B cell (primary cell): Measurements from ENCODE around the gene PPP1R15A. TPM values are rescaled to one million over a fixed set of nuclear protein-coding genes. Genes with fewer than 3 reads are reported as not detected.

Experiments
- ATAC-seq: fragments of 200-7000 bp; cut with Tn5 transposase; one replicate; pipeline ENCODE4 v1.10.0; 2021; ENCODE audit warnings: low read depth, mild to moderate bottlenecking, moderate number of reproducible peaks, moderate library complexity
- CTCF ChIA-PET: fragments of 350-600 bp; sonication (Branson Sonifier 250); formaldehyde crosslinking; loops from one replicate; lab custom pipeline; 2021; ENCODE audit warnings: antibody characterized with exemption, inconsistent platforms; lab: Charles Lee
- POLR2A ChIA-PET: fragments of 350-600 bp; sonication (Branson Sonifier 250); formaldehyde crosslinking; loops from one replicate; lab custom pipeline; 2021; ENCODE audit warnings: antibody characterized with exemption; lab: Charles Lee
- DNase-seq: peaks from one replicate; pipeline ENCODE4 v3.0.0; 2013
- H2AFZ ChIP-seq: 2 replicates; pipeline ENCODE4 v1.6.1; 2012; ENCODE audit warnings: mild to moderate bottlenecking, low read depth, low read length; ENCODE audit not compliant: insufficient read depth, poor library complexity, severe bottlenecking
- H3K27ac ChIP-seq, 2 donors: 1 replicate in 1 of 2; 2 replicates in 1 of 2; pipeline ENCODE4 v1.5.1; 2012 to 2013; ENCODE audit warnings: low read length in 2 of 2, mild to moderate bottlenecking in 2 of 2, moderate library complexity in 1 of 2
- H3K27me3 ChIP-seq, 4 experiments: fragments of 200-600 bp in 1 of 4; sonication (generic) in 1 of 4; replicated peaks in 1 of 4; 1 replicate in 2 of 4; 2 replicates in 2 of 4; pipeline versions ENCODE4 v1.6.1 to v1.7.0; 2013 to 2016; ENCODE audit warnings: low read length in 3 of 4, mild to moderate bottlenecking in 2 of 4, mixed read lengths in 1 of 4, moderate library complexity in 1 of 4; ENCODE audit not compliant: insufficient read depth in 4 of 4, control insufficient read depth in 3 of 4; ENCODE audit errors: control extremely low read depth in 1 of 4
- H3K36me3 ChIP-seq, 2 experiments: replicated peaks in 1 of 2; 1 replicate in 1 of 2; 2 replicates in 1 of 2; pipeline versions ENCODE4 v1.6.1 to v1.7.1; 2013; ENCODE audit warnings: low read length in 1 of 2; ENCODE audit not compliant: insufficient read depth in 2 of 2, control insufficient read depth in 1 of 2; ENCODE audit errors: control extremely low read depth in 1 of 2, extremely low read depth in 1 of 2
- H3K4me1 ChIP-seq, 2 donors: fragments of 200-600 bp in 1 of 2; sonication (generic) in 1 of 2; 1 replicate in 1 of 2; 2 replicates in 1 of 2; pipeline versions ENCODE4 v1.5.1 to v1.6.1; 2013 to 2017; ENCODE audit warnings: low read length in 2 of 2; ENCODE audit not compliant: control insufficient read depth in 2 of 2, insufficient read depth in 2 of 2
- H3K4me2 ChIP-seq: replicated peaks from 2 replicates; pipeline ENCODE3; 2012; ENCODE audit warnings: mild to moderate bottlenecking, low read depth, low read length; ENCODE audit not compliant: poor library complexity, severe bottlenecking
- H3K4me3 ChIP-seq, 5 experiments: fragments of 200-600 bp in 1 of 5; sonication (generic) in 1 of 5; 1 replicate in 3 of 5; 2 replicates in 2 of 5; pipeline versions ENCODE4 v1.5.1 to v1.7.0; 2011 to 2016; ENCODE audit warnings: low read length in 4 of 5, mild to moderate bottlenecking in 4 of 5, low read depth in 2 of 5, control low read depth in 1 of 5, moderate library complexity in 1 of 5; ENCODE audit not compliant: insufficient read depth in 1 of 5; ENCODE audit errors: control extremely low read depth in 1 of 5, extremely low read depth in 1 of 5
- H3K79me2 ChIP-seq: fragments of 200-600 bp; sonication (generic); one replicate; pipeline ENCODE4 v1.6.0; 2016; ENCODE audit warnings: low read length; ENCODE audit not compliant: control insufficient read depth, insufficient read depth
- H3K9ac ChIP-seq: fragments of 200-600 bp; sonication (generic); 2 replicates; pipeline ENCODE4 v1.6.1; 2017; ENCODE audit warnings: mild to moderate bottlenecking, low read length, moderate library complexity
- H3K9me3 ChIP-seq, 3 donors: one replicate each; pipeline versions ENCODE4 v1.6.1 to v1.7.1; 2013; ENCODE audit warnings: low read length in 2 of 3; ENCODE audit not compliant: control insufficient read depth in 2 of 3, insufficient read depth in 1 of 3; ENCODE audit errors: control extremely low read depth in 1 of 3
- H4K20me1 ChIP-seq: 2 replicates; pipeline ENCODE4 v1.6.0; 2012; ENCODE audit warnings: mild to moderate bottlenecking, low read length; ENCODE audit not compliant: insufficient read depth, control insufficient read depth, poor library complexity, severe bottlenecking
- H3K27ac Mint-ChIP-seq: one replicate; pipeline ENCODE4 v1.8.0; 2021; ENCODE audit warnings: mixed read lengths
- H3K27me3 Mint-ChIP-seq: one replicate; pipeline ENCODE4 v1.8.0; 2021; ENCODE audit warnings: mixed read lengths
- H3K4me1 Mint-ChIP-seq: one replicate; pipeline ENCODE4 v1.8.0; 2021; ENCODE audit warnings: mixed read lengths
- H3K4me3 Mint-ChIP-seq: one replicate; pipeline ENCODE4 v1.8.0; 2021; ENCODE audit warnings: mixed read lengths
- H3K9me3 Mint-ChIP-seq: one replicate; pipeline ENCODE4 v1.8.0; 2022; ENCODE audit warnings: mixed read lengths; ENCODE audit not compliant: insufficient read depth
- CTCF ChIP-seq: fragments of 200-600 bp; IDR thresholded peaks from one replicate; pipeline ENCODE4 v1.8.0; 2022; ENCODE audit warnings: antibody characterized with exemption, mild to moderate bottlenecking
- EZH2 ChIP-seq: IDR thresholded peaks from 2 replicates; pipeline ENCODE4 v1.6.1; 2012; ENCODE audit warnings: borderline replicate concordance, low read depth, mild to moderate bottlenecking, moderate library complexity, low read length; ENCODE audit not compliant: insufficient read depth, poor library complexity, severe bottlenecking
- WGBS: methylation state at CpG from one replicate; pipeline ENCODE4 v1.1.5; 2013; ENCODE audit warnings: missing lambda C conversion rate; ENCODE audit not compliant: insufficient coverage; 5-methylcytosine and 5-hydroxymethylcytosine counted together
- intact Hi-C: fragments of 100-400 bp; cut with micrococcal nuclease; formaldehyde crosslinking; loops from one replicate; pipeline ENCODE4 v1.10.0; 2022
- polyA plus RNA-seq: library from polyadenylated mRNA; depleted of rRNA; stranded (reverse); fragments of >200 nt; gene quantifications from 2 replicates; pipeline ENCODE4 v1.2.3, GENCODE V29; 2012
- total RNA-seq, 2 donors: library from RNA; stranded (reverse); fragments of 120-200 nt in 1 of 2; gene quantifications; 1 replicate in 1 of 2; 2 replicates in 1 of 2; pipeline versions ENCODE4 v1.2.3 to v1.2.4, GENCODE V29; 2013 to 2022

Gene PPP1R15A
- total and polyA plus RNA-seq, 2 donors (not counting 1 experiment from before 2014, with no cell fraction given): 122 to 1,029 TPM

- H3K27ac Mint-ChIP-seq: no peak overlapping the region
- H3K9ac ChIP-seq: no peak overlapping the region
- H3K36me3 ChIP-seq: peaks cover 0 to 32% of the 10 kb centered on the region in 2 experiments
- H3K4me2 ChIP-seq: no peak overlapping the region
- no peaks in the 10 kb centered on the region for H3K27me3 ChIP-seq
- no peak overlapping the region for H2AFZ ChIP-seq
- no peaks in the 10 kb centered on the region for H4K20me1 ChIP-seq
- H3K9me3 ChIP-seq: no peaks in the 10 kb centered on the region
- POLR2A ChIA-PET: interaction anchor here (0.7 kb wide), 1 partner anchor 33 kb away, joined by 3 read pairs; no protein-coding TSS in a partner anchor
- TF ChIP-seq CTCF: no peak
- no peak for TF ChIP-seq EZH2
- no peak overlapping the region for H3K4me3 Mint-ChIP-seq
- no peaks in the 10 kb centered on the region for H3K27me3 Mint-ChIP-seq
- no peak overlapping the region for H3K27ac ChIP-seq
- ATAC-seq: no peak
- H3K4me1 Mint-ChIP-seq: peaks cover 10% of the 10 kb centered on the region
- H3K79me2 ChIP-seq: no peaks in the 10 kb centered on the region
- DNase-seq: no peak
- no peaks in the 10 kb centered on the region for H3K9me3 Mint-ChIP-seq
- peaks cover 4 to 5% of the 10 kb centered on the region in 2 donors for H3K4me1 ChIP-seq
- CTCF ChIA-PET: no interaction called here
- H3K4me3 ChIP-seq: no peak overlapping the region
- 95% methylated on average over 17 of the region's 18 CpGs for WGBS
- intact Hi-C loops: no loop called here
These were observed 50.6 kb downstream of the PPP1R15A start for GRCh38 chr19:48922548-48923490.

- H2AFZ ChIP-seq: no peak overlapping the region
- intact Hi-C loops: no loop called here
- no peak overlapping the region for H3K4me2 ChIP-seq
- 95% methylated on average over 10 of the region's 11 CpGs for WGBS
- no peak overlapping the region for H3K27ac ChIP-seq
- DNase-seq (no peak), ATAC-seq (no peak)
- Mint-ChIP-seq H3K27me3 (no peaks in the 10 kb centered on the region), H3K9me3 (no peaks in the 10 kb centered on the region), H3K4me3 (no peak overlapping the region), H3K4me1 (no peaks in the 10 kb centered on the region), H3K27ac (no peak overlapping the region)
- ChIA-PET CTCF (no interaction called here), POLR2A (no interaction called here)
- H3K27me3 ChIP-seq: no peaks in the 10 kb centered on the region
- H4K20me1 ChIP-seq: no peaks in the 10 kb centered on the region
- H3K4me1 ChIP-seq: no peaks in the 10 kb centered on the region
- no peak overlapping the region for H3K4me3 ChIP-seq
- H3K9ac ChIP-seq: no peak overlapping the region
- H3K9me3 ChIP-seq: no peaks in the 10 kb centered on the region
- no peaks in the 10 kb centered on the region for H3K79me2 ChIP-seq
- peaks cover 0 to 21% of the 10 kb centered on the region in 2 experiments for H3K36me3 ChIP-seq
- TF ChIP-seq EZH2 (no peak), CTCF (no peak)
These were observed 53.1 kb downstream of the PPP1R15A start for GRCh38 chr19:48925240-48925843.
